SK-N-SH treated with all-trans-retinoic acid at 6 μM for 48 hours (cell line): Measurements from ENCODE around the gene IFNA16.
"Not testable (repeated sequence)": the region's sequence is repeated elsewhere in the genome, so short reads cannot be mapped to it uniquely, and the experiment has no call there.

Experiments
- ATAC-seq: fragments of 200-7000 bp; cut with Tn5 transposase; 3 replicates; pipeline ENCODE4 v1.9.1; 2020; ENCODE audit warnings: mild to moderate bottlenecking, moderate library complexity
- ARNTL ChIP-seq: fragments of 450-650 bp; formaldehyde crosslinking; IDR thresholded peaks from 2 replicates; pipeline ENCODE4 v1.5.0; 2020; ENCODE audit warnings: low read depth, mild to moderate bottlenecking, moderate library complexity, borderline replicate concordance
- BACH2 ChIP-seq: fragments of 250-450 bp; sonication (Bioruptor Pico); IDR thresholded peaks from 2 replicates; pipeline ENCODE4 v1.9.0; 2021; ENCODE audit warnings: mild to moderate bottlenecking, borderline replicate concordance
- CREB5 ChIP-seq: fragments of 250-450 bp; sonication (Bioruptor Pico); IDR thresholded peaks from 2 replicates; pipeline ENCODE4 v1.5.1; 2020; ENCODE audit warnings: low read depth, mild to moderate bottlenecking, moderate library complexity
- CSDC2 ChIP-seq: fragments of 250-450 bp; sonication (Bioruptor Pico); IDR thresholded peaks from 2 replicates; pipeline ENCODE4 v1.5.0; 2020; ENCODE audit warnings: mild to moderate bottlenecking, moderate library complexity
- CSRNP3 ChIP-seq: fragments of 250-450 bp; sonication (Bioruptor Pico); IDR thresholded peaks from 2 replicates; pipeline ENCODE4 v1.5.1; 2021; ENCODE audit warnings: mild to moderate bottlenecking, moderate library complexity
- GLIS3 ChIP-seq: fragments of 250-450 bp; sonication (Bioruptor Pico); IDR thresholded peaks from 2 replicates; pipeline ENCODE4 v1.5.0; 2020; ENCODE audit warnings: mild to moderate bottlenecking, moderate library complexity
- OSR1 ChIP-seq: fragments of 250-450 bp; sonication (Bioruptor Pico); IDR thresholded peaks from 2 replicates; pipeline ENCODE4 v1.8.0; 2022; ENCODE audit warnings: moderate library complexity, mild to moderate bottlenecking, inconsistent platforms
- POU6F1 ChIP-seq: fragments of 250-450 bp; sonication (Bioruptor Pico); IDR thresholded peaks from 2 replicates; pipeline ENCODE4 v1.8.0; 2021; ENCODE audit warnings: low read depth, mild to moderate bottlenecking, moderate library complexity, borderline replicate concordance
- PPARA ChIP-seq: fragments of 250-450 bp; sonication (Bioruptor Pico); IDR thresholded peaks from 2 replicates; pipeline ENCODE4 v1.5.0; 2020; ENCODE audit warnings: mild to moderate bottlenecking, borderline replicate concordance
- RARB ChIP-seq: fragments of 250-450 bp; sonication (Bioruptor Pico); IDR thresholded peaks from 2 replicates; pipeline ENCODE4 v1.8.0; 2021; ENCODE audit warnings: mild to moderate bottlenecking, moderate library complexity
- SNAI2 ChIP-seq: fragments of 250-450 bp; sonication (Bioruptor Pico); IDR thresholded peaks from 2 replicates; pipeline ENCODE4 v1.5.0; 2020; ENCODE audit warnings: mild to moderate bottlenecking, moderate library complexity
- TCF4 ChIP-seq: fragments of 250-450 bp; sonication (Bioruptor Pico); IDR thresholded peaks from 2 replicates; pipeline ENCODE4 v1.8.0; 2021; ENCODE audit warnings: mild to moderate bottlenecking, moderate library complexity, borderline replicate concordance
- TOX ChIP-seq: fragments of 250-450 bp; sonication (Bioruptor Pico); IDR thresholded peaks from 2 replicates; pipeline ENCODE4 v1.8.0; 2021; ENCODE audit warnings: mild to moderate bottlenecking, moderate library complexity, borderline replicate concordance
- TSHZ2 ChIP-seq: fragments of 250-450 bp; sonication (Bioruptor Pico); IDR thresholded peaks from 2 replicates; pipeline ENCODE4 v1.5.0; 2020; ENCODE audit warnings: mild to moderate bottlenecking, moderate library complexity
- ZC3H10 ChIP-seq: fragments of 250-450 bp; sonication (Bioruptor Pico); IDR thresholded peaks from 2 replicates; pipeline ENCODE4 v1.5.1; 2021; ENCODE audit warnings: mild to moderate bottlenecking, moderate library complexity
- ZFP3 ChIP-seq: fragments of 250-450 bp; sonication (Bioruptor Pico); IDR thresholded peaks from 2 replicates; pipeline ENCODE4 v1.5.0; 2020; ENCODE audit warnings: mild to moderate bottlenecking, moderate library complexity
- ZFP30 ChIP-seq: fragments of 450-650 bp; formaldehyde crosslinking; IDR thresholded peaks from 2 replicates; pipeline ENCODE4 v1.5.0; 2022; ENCODE audit warnings: mild to moderate bottlenecking, moderate library complexity
- ZNF565 ChIP-seq: fragments of 450-650 bp; formaldehyde crosslinking; conservative IDR thresholded peaks from 2 replicates; pipeline ENCODE4 v1.5.0; 2020; ENCODE audit warnings: low read depth, mild to moderate bottlenecking, moderate library complexity
- ZNF70 ChIP-seq: fragments of 450-650 bp; formaldehyde crosslinking; IDR thresholded peaks from 2 replicates; pipeline ENCODE4 v1.5.0; 2020; ENCODE audit warnings: mild to moderate bottlenecking, moderate library complexity
- ZNF8 ChIP-seq: fragments of 450-650 bp; formaldehyde crosslinking; IDR thresholded peaks from 2 replicates; pipeline ENCODE4 v1.5.0; 2020; ENCODE audit warnings: mild to moderate bottlenecking, moderate library complexity

Gene IFNA16

GRCh38 chr9:21228122-21228521, 11.0 kb upstream of the IFNA16 start, which contains the start of gene IFNA17:
IFNA17 (minus strand) TSS chr9:21228222; CDS start chr9:21228173, 49 bp downstream.
- TF ChIP-seq PPARA (CRISPR knock-in tag): no peak
- TF ChIP-seq OSR1 (CRISPR knock-in tag): no peak
- no peak for TF ChIP-seq TSHZ2 (CRISPR knock-in tag)
- no peak for TF ChIP-seq ARNTL (CRISPR knock-in tag)
- no peak for TF ChIP-seq ZC3H10 (CRISPR knock-in tag)
- TF ChIP-seq ZFP3 (CRISPR knock-in tag): no peak
- TF ChIP-seq POU6F1 (CRISPR knock-in tag): no peak
- no peak for TF ChIP-seq BACH2 (CRISPR knock-in tag)
- no peak for TF ChIP-seq ZFP30 (CRISPR knock-in tag)
- TF ChIP-seq CSRNP3 (CRISPR knock-in tag): no peak
- no peak for TF ChIP-seq ZNF8 (CRISPR knock-in tag)
- TF ChIP-seq ZNF565: no peak
- no peak for TF ChIP-seq TOX
- no peak for TF ChIP-seq CREB5 (CRISPR knock-in tag)
- no peak for TF ChIP-seq CSDC2 (CRISPR knock-in tag)
- TF ChIP-seq RARB (CRISPR knock-in tag): no peak
- TF ChIP-seq GLIS3 (CRISPR knock-in tag): no peak
- no peak for TF ChIP-seq TCF4 (CRISPR knock-in tag)
- TF ChIP-seq ZNF70: no peak
- no peak for TF ChIP-seq SNAI2 (CRISPR knock-in tag)
- ATAC-seq: no peak

- peak; percentile 61; the same call in 2 of the 3 replicates for ATAC-seq
These were observed 3.4 kb downstream of the IFNA16 start for GRCh38 chr9:21213411-21214326.

GRCh38 chr9:21212160-21212559, 5.0 kb downstream of the IFNA16 start:
- ATAC-seq: not testable (repeated sequence)

GRCh38 chr9:21210782-21211181, 6.3 kb downstream of the IFNA16 start:
- not testable (repeated sequence) for ATAC-seq

GRCh38 chr9:21210311-21210710, 6.8 kb downstream of the IFNA16 start:
- no peak for ATAC-seq
- TF ChIP-seq PPARA (CRISPR knock-in tag) (no peak), SNAI2 (CRISPR knock-in tag) (no peak), ZFP3 (CRISPR knock-in tag) (no peak), BACH2 (CRISPR knock-in tag) (no peak), TSHZ2 (CRISPR knock-in tag) (no peak), CSDC2 (CRISPR knock-in tag) (no peak), TOX (no peak), POU6F1 (CRISPR knock-in tag) (no peak), TCF4 (CRISPR knock-in tag) (no peak), RARB (CRISPR knock-in tag) (no peak), ARNTL (CRISPR knock-in tag) (no peak), ZNF8 (CRISPR knock-in tag) (no peak)
- TF ChIP-seq, all 23 proteins: peak for 0

GRCh38 chr9:21207043-21207442, 10.1 kb downstream of the IFNA16 start, which contains the start of gene IFNA10:
IFNA10 (minus strand) TSS chr9:21207143; CDS start chr9:21207097, 46 bp downstream.
- not testable (repeated sequence) for ATAC-seq
